A549 (cell line): ENCODE results near the gene ALG6. TPM values are rescaled to one million over a fixed set of nuclear protein-coding genes. Genes with fewer than 3 reads are reported as not detected.
A peak's percentile ranks its signal among the peaks of the same experiment; 100 is the strongest.

Source experiments
- ATAC-seq, 2 experiments: fragments of 200-7000 bp in 1 of 2; fragments of >200 bp in 1 of 2; cut with Nextera tagmentation in 1 of 2; cut with Tn5 transposase in 1 of 2; 3 replicates each; pipeline versions ENCODE4 v1.8.0 to v1.9.1; 2018 to 2020; ENCODE audit warnings: mild to moderate bottlenecking in 1 of 2, moderate library complexity in 1 of 2
- CTCF ChIA-PET: fragments of 300-600 bp; sonication (Branson Sonifier 250); formaldehyde crosslinking; extraction: SDS; loops from one replicate; lab custom pipeline; 2021; ENCODE audit warnings: antibody characterized with exemption, inconsistent platforms; lab: Yijun Ruan, JAX
- POLR2A ChIA-PET: fragments of 350-600 bp; formaldehyde crosslinking; extraction: SDS; loops from one replicate; lab custom pipeline; 2021; ENCODE audit warnings: antibody characterized with exemption, inconsistent platforms; lab: Yijun Ruan, JAX
- DNase-seq, 2 experiments: peaks; one replicate each; pipeline versions ENCODE4 v3.0.0 to v3.0.0-alpha.2; 2011 to 2016; ENCODE audit warnings: low read depth in 1 of 2, low spot score in 1 of 2
- FAIRE-seq: peaks from 2 replicates; lab custom pipeline; 2011; peaks lifted over from hg19 to GRCh38; lab: Jason Lieb, UNC
- H3K27ac ChIP-seq, 2 experiments: fragments of >200 bp; sonication (Bioruptor Twin); formaldehyde crosslinking; 3 replicates each; pipeline ENCODE4 v1.5.1; 2016 to 2017
- H3K4me1 ChIP-seq: fragments of >200 bp; sonication (Bioruptor Twin); formaldehyde crosslinking; 3 replicates; pipeline ENCODE4 v1.6.1; 2016
- H3K4me2 ChIP-seq: fragments of >200 bp; sonication (Bioruptor Twin); formaldehyde crosslinking; 3 replicates; pipeline ENCODE4 v1.6.1; 2016
- H3K4me3 ChIP-seq: fragments of >200 bp; sonication (Bioruptor Twin); formaldehyde crosslinking; 3 replicates; pipeline ENCODE4 v1.5.1; 2016
- H3K9me3 ChIP-seq: fragments of >200 bp; sonication (Bioruptor Twin); formaldehyde crosslinking; 3 replicates; pipeline ENCODE4 v1.6.1; 2016
- BHLHE40 ChIP-seq: IDR thresholded peaks from 2 replicates; pipeline ENCODE4 v1.6.1; 2012; ENCODE audit warnings: low read depth, low read length, inconsistent platforms
- CEBPB ChIP-seq, 2 experiments: fragments of >200 bp in 1 of 2; sonication (Bioruptor Twin) in 1 of 2; formaldehyde crosslinking in 1 of 2; IDR thresholded peaks; 2 replicates each; pipeline ENCODE4 v1.6.1; 2012 to 2016
- CHD4 ChIP-seq: fragments of 200-600 bp; sonication (generic); IDR thresholded peaks from 2 replicates; pipeline ENCODE4 v1.6.1; 2016; ENCODE audit warnings: antibody characterized with exemption, mild to moderate bottlenecking, borderline replicate concordance
- E2F6 ChIP-seq: IDR thresholded peaks from 2 replicates; pipeline ENCODE4 v1.6.1; 2012; ENCODE audit warnings: low read depth, borderline replicate concordance
- FOXS1 ChIP-seq: fragments of 250-450 bp; sonication (Bioruptor Pico); IDR thresholded peaks from 2 replicates; pipeline ENCODE4 v1.5.0; 2020; ENCODE audit warnings: mild to moderate bottlenecking, moderate library complexity
- HOXA7 ChIP-seq: fragments of 250-450 bp; sonication (Bioruptor Pico); IDR thresholded peaks from 2 replicates; pipeline ENCODE4 v1.5.0; 2020; ENCODE audit warnings: mild to moderate bottlenecking, moderate library complexity
- HOXB5 ChIP-seq: fragments of 250-450 bp; sonication (Bioruptor Pico); IDR thresholded peaks from 2 replicates; pipeline ENCODE4 v1.5.0; 2020; ENCODE audit warnings: mild to moderate bottlenecking, moderate library complexity
- JUN ChIP-seq, 2 experiments: fragments of >200 bp; sonication (Bioruptor Twin); formaldehyde crosslinking; IDR thresholded peaks; 2 replicates in 1 of 2; 3 replicates in 1 of 2; pipeline ENCODE4 v1.6.1; 2016 to 2017
- MAX ChIP-seq: IDR thresholded peaks from 2 replicates; pipeline ENCODE4 v1.6.1; 2012
- MYC ChIP-seq: IDR thresholded peaks from 2 replicates; pipeline ENCODE4 v1.6.1; 2012; ENCODE audit warnings: mild to moderate bottlenecking, inconsistent platforms, low read length, improper control_type of control experiment, borderline replicate concordance
- NFE2L2 ChIP-seq: fragments of 150-350 bp; conservative IDR thresholded peaks from 2 replicates; pipeline ENCODE4 v1.6.1; 2014; ENCODE audit warnings: low read length
- NPAS2 ChIP-seq: fragments of 250-450 bp; sonication (Bioruptor Pico); IDR thresholded peaks from 2 replicates; pipeline ENCODE4 v1.8.0; 2022; ENCODE audit warnings: mild to moderate bottlenecking, moderate library complexity, borderline replicate concordance
- PBX3 ChIP-seq: IDR thresholded peaks from 2 replicates; pipeline ENCODE4 v1.6.1; 2012
- PHF8 ChIP-seq: fragments of 200-600 bp; sonication (generic); IDR thresholded peaks from 2 replicates; pipeline ENCODE4 v1.6.1; 2016; ENCODE audit warnings: low read depth, mild to moderate bottlenecking, antibody characterized with exemption, moderate library complexity, borderline replicate concordance
- POLR2A ChIP-seq: IDR thresholded peaks from 2 replicates; pipeline ENCODE4 v1.6.1; 2012; ENCODE audit warnings: mild to moderate bottlenecking, low read length
- RNF2 ChIP-seq: fragments of 200-600 bp; sonication (generic); IDR thresholded peaks from 2 replicates; pipeline ENCODE4 v1.6.1; 2016; ENCODE audit warnings: low read depth, mild to moderate bottlenecking, antibody characterized with exemption, moderate library complexity, borderline replicate concordance
- ZC3H11A ChIP-seq: fragments of 450-650 bp; IDR thresholded peaks from 2 replicates; pipeline ENCODE4 v1.6.1; 2014; ENCODE audit warnings: antibody characterized with exemption, mild to moderate bottlenecking
- WGBS: methylation state at CpG from one replicate; pipeline ENCODE4 v1.1.6; 2017; ENCODE audit errors: missing lambda C conversion rate; 5-methylcytosine and 5-hydroxymethylcytosine counted together
- polyA minus RNA-seq: library from RNA; depleted of rRNA, polyadenylated mRNA; stranded (reverse); fragments of >200 nt; gene quantifications from 2 replicates; pipeline ENCODE4 v1.2.3, GENCODE V29; 2011; rRNA and poly(A)+ RNA removed
- polyA plus RNA-seq, 4 experiments: library from polyadenylated mRNA; depleted of rRNA in 3 of 4; stranded (reverse); fragments of >200 nt; fragmentation: RNase III in 1 of 4; extraction: RNeasy Plus Mini Kit Qiagen cat#74134 plus additional on column Dnase treatment in 1 of 4; gene quantifications; 2 replicates in 3 of 4; 3 replicates in 1 of 4; pipeline ENCODE4 v1.2.3, GENCODE V29; 2011 to 2017
- TF ChIP-seq, protein P1 (sequence below): fragments of >200 bp; sonication (Bioruptor Twin); formaldehyde crosslinking; IDR thresholded peaks from 3 replicates; pipeline ENCODE4 v1.6.1; 2016
- TF ChIP-seq, protein P2 (sequence below): fragments of 250-450 bp; sonication (Bioruptor Pico); IDR thresholded peaks from 2 replicates; pipeline ENCODE4 v1.5.0; 2021; ENCODE audit warnings: mild to moderate bottlenecking, moderate library complexity, borderline replicate concordance
- TF ChIP-seq, protein P3 (sequence below): fragments of 200-600 bp; sonication (generic); IDR thresholded peaks from 2 replicates; pipeline ENCODE4 v1.6.1; 2016; ENCODE audit warnings: antibody characterized with exemption, mild to moderate bottlenecking, moderate library complexity

The ALG6 gene
- polyA plus RNA-seq (2011; rRNA removed) (14.2 and 19.6 TPM in 2 replicates), polyA plus RNA-seq (2017; fragmentation: RNase III; extraction: RNeasy Plus Mini Kit Qiagen cat#74134 plus additional on column Dnase treatment) (8.3 to 8.5 TPM (median 8.3 TPM) in 3 replicates), polyA minus RNA-seq (4.2 and 6.0 TPM in 2 replicates)
- polyA plus RNA-seq (2012; cell fraction: cytosol; rRNA removed), result 3.3 and 3.4 TPM in 2 replicates
- 3.8 and 7.2 TPM in 2 replicates for polyA plus RNA-seq (2012; cell fraction: nucleus; rRNA removed)

DNA sequence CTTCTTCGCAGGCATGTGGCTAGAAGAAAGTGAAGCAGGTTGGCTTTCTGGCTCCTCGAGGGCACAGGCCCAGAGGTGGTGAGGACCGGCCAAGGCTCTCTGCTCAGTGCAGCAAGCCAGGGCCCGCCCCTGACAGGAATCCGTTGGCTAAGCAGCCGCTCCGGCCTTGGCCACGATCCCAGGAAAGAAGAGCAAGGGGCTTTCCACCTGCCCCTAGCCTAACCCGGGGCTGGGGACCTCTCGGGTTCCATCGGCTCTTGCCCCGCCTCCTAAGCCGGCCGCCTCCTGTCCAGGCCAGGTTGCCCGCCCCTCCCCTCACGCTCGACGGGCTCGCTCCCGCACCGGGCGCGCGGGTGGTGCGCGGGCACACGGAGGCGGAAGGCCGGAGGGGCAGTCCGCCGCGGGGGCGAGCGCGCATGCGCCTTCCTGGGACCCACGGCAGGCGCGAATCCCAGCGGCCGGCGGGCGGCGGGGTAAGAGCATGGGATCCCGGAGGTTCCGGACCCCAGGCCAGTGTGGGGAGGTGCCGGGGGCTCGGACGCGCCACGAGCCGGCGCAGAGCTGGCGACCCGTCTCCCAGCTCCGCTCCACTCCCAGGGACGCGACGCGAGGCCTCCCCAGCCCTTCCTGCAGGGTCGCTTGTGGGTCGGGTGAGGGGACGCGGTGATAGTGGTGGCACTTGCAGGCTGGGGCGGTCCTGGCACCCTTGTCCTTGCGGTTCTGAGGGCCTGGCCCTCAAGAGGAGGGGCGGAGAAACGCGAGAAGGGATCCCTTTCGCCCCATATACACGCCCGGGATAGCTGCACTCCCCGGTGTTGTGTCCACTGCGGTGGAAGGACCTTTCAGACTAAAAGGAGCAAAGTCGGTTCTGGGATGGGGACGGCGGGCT, at the start of gene ALG6:
Gene ALG6 (plus strand): TSS at position 413 of the 889 bp plus-strand sequence. CDS start 3,351 bp downstream, outside the sequence.
- TF ChIP-seq NFE2L2, result no peak
- TF ChIP-seq POLR2A, result peak; percentile 94
- no peak for TF ChIP-seq ZC3H11A
- no peak for TF ChIP-seq FOXS1 (CRISPR knock-in tag)
- 0 out of 2 replicates have a peak, but pooled peaks have one; percentile 39 for TF ChIP-seq E2F6
- peak; percentile 4; the same call in 1 of the 2 replicates for TF ChIP-seq HOXB5 (CRISPR knock-in tag)
- TF ChIP-seq PHF8, result peak; percentile 77; the same call in 1 of the 2 replicates
- 0 out of 2 replicates have a peak, but pooled peaks have one; percentile 53 for TF ChIP-seq PBX3
- TF ChIP-seq MAX, result peak; percentile 79
- TF ChIP-seq JUN (IDR thresholded peaks at IDR 0.05), result peak in 1 of 2 experiments; percentile 78; a peak in 2 of 5 replicates
- TF ChIP-seq, protein P1, sequence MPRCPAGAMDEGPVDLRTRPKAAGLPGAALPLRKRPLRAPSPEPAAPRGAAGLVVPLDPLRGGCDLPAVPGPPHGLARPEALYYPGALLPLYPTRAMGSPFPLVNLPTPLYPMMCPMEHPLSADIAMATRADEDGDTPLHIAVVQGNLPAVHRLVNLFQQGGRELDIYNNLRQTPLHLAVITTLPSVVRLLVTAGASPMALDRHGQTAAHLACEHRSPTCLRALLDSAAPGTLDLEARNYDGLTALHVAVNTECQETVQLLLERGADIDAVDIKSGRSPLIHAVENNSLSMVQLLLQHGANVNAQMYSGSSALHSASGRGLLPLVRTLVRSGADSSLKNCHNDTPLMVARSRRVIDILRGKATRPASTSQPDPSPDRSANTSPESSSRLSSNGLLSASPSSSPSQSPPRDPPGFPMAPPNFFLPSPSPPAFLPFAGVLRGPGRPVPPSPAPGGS, result peak; percentile 72; the same call in 1 of the 3 replicates
- ATAC-seq (peak; percentile 94), FAIRE-seq (no peak), DNase-seq (peak; percentile 90)
- POLR2A ChIA-PET, result no interaction called here
- under 1% methylated on average over 17 of the region's 77 CpGs for WGBS
- CTCF ChIA-PET, result interaction anchor here (0.8 kb wide), 1 partner anchor 12 kb away, joined by 3 read pairs; no protein-coding TSS in a partner anchor
- Histone ChIP-seq H3K27ac (peak within 1 kb of the TSS; percentile 90 to 97), H3K4me1 (peaks cover 3% of the 10 kb centered on the region; the same call in 1 of the 3 replicates), H3K4me2 (peak within 1 kb of the TSS; percentile 89), H3K9me3 (no peaks in the 10 kb centered on the region), H3K4me3 (peak within 1 kb of the TSS; percentile 87)

DNA sequence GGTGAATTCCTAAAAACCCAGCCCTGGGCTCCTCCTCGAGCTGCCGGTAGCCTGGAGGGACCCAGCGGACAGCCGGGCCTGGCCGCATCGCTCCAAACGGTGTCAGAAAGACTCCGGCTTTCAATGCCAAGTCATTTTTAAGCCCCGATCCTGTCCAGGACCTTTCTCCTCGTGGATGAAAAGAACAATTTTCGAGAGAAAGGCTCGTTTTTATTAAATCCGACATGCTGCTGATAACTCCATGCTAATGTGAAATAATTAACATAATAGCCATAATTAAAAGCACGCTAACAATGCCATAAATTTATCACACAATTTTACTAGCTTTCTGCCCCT, 49.6 kb upstream of the ALG6 start:
- Histone ChIP-seq H3K4me3 (peak overlapping the region; percentile 74), H3K4me1 (peaks cover 4% of the 10 kb centered on the region; the same call in 1 of the 3 replicates), H3K9me3 (no peaks in the 10 kb centered on the region), H3K27ac (peak overlapping the region; percentile 87 to 90), H3K4me2 (peak overlapping the region; percentile 97)
- DNase-seq (no peak), FAIRE-seq (no peak), ATAC-seq (peak; percentile 2 to 12; a peak in 4 of 6 replicates)
- TF ChIP-seq, protein P2, sequence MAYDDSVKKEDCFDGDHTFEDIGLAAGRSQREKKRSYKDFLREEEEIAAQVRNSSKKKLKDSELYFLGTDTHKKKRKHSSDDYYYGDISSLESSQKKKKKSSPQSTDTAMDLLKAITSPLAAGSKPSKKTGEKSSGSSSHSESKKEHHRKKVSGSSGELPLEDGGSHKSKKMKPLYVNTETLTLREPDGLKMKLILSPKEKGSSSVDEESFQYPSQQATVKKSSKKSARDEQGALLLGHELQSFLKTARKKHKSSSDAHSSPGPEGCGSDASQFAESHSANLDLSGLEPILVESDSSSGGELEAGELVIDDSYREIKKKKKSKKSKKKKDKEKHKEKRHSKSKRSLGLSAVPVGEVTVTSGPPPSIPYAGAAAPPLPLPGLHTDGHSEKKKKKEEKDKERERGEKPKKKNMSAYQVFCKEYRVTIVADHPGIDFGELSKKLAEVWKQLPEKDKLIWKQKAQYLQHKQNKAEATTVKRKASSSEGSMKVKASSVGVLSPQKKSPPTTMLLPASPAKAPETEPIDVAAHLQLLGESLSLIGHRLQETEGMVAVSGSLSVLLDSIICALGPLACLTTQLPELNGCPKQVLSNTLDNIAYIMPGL (CRISPR knock-in tag), result no peak
- TF ChIP-seq CHD4 (no peak), HOXA7 (no peak), NPAS2 (no peak), CEBPB (IDR thresholded peaks at IDR 0.05) (no peak), RNF2 (no peak), HOXB5 (CRISPR knock-in tag) (no peak), MYC (no peak), BHLHE40 (no peak)
- TF ChIP-seq, protein P3, sequence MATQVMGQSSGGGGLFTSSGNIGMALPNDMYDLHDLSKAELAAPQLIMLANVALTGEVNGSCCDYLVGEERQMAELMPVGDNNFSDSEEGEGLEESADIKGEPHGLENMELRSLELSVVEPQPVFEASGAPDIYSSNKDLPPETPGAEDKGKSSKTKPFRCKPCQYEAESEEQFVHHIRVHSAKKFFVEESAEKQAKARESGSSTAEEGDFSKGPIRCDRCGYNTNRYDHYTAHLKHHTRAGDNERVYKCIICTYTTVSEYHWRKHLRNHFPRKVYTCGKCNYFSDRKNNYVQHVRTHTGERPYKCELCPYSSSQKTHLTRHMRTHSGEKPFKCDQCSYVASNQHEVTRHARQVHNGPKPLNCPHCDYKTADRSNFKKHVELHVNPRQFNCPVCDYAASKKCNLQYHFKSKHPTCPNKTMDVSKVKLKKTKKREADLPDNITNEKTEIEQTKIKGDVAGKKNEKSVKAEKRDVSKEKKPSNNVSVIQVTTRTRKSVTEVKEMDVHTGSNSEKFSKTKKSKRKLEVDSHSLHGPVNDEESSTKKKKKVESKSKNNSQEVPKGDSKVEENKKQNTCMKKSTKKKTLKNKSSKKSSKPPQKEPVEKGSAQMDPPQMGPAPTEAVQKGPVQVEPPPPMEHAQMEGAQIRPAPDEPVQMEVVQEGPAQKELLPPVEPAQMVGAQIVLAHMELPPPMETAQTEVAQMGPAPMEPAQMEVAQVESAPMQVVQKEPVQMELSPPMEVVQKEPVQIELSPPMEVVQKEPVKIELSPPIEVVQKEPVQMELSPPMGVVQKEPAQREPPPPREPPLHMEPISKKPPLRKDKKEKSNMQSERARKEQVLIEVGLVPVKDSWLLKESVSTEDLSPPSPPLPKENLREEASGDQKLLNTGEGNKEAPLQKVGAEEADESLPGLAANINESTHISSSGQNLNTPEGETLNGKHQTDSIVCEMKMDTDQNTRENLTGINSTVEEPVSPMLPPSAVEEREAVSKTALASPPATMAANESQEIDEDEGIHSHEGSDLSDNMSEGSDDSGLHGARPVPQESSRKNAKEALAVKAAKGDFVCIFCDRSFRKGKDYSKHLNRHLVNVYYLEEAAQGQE, result no peak
- WGBS, result 41% methylated on average over 14 of the region's 14 CpGs
- CTCF ChIA-PET, result interaction anchor here (0.7 to 2.4 kb wide), 3 partner anchors 10 to 31 kb away, joined by 3 to 17 read pairs (median 5); no protein-coding TSS in a partner anchor
- POLR2A ChIA-PET, result no interaction called here
